ENCODE measurements around the gene CFAP61. TPM values are rescaled to one million over a fixed set of nuclear protein-coding genes. Genes with fewer than 3 reads are reported as not detected.

The CFAP61 gene
- total RNA-seq, 1 donor = not detected

DNA sequence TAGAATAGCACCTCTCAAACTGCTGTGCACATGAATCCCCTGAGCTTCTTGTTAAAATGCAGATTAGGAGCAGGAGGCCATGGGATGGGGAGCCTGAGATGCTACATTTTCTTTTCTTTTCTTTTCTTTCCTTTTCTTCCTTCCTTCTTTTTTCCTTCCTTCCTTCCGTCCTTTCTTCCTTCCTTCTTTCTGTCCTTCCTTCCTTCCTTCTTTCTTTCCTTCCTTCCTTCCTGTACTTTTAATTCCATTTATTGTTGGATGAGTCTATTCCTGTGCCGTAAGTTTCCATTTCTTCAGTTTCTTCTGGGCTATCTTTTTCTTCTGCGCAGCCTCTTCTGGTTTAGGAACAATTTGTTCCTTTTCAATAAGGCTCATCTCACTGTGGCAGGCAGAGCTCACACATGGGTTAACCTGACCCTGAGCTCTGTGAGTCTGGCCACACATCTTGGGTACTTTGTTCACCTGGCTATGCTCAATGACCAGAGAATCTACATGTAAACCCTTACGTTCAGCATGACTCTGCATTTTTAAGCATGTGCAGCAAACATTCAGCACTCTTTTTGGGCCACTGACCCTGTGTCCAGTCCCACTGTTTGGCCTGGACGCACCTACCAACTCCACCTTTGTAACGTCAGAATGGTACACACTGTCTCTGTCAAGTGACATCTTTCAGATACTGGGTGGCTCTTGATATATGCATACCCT, 200.9 kb downstream of the CFAP61 start:
- Histone ChIP-seq H3K4me3 (ENCODE audit: insufficient read depth, low read length) (no peak overlapping the region), H3K4me1 (ENCODE audit: insufficient read depth, low read length) (no peaks in the 10 kb centered on the region), H3K9me3 (ENCODE audit: low read depth, low read length) (no peaks in the 10 kb centered on the region), H2AFZ (ENCODE audit: low read length) (no peak overlapping the region), H3K27me3 (ENCODE audit: insufficient read depth, low read length) (no peaks in the 10 kb centered on the region), H3K79me2 (ENCODE audit: insufficient read depth, low read length) (no peaks in the 10 kb centered on the region), H3K36me3 (ENCODE audit: insufficient read depth, low read length) (no peaks in the 10 kb centered on the region), H3K4me2 (ENCODE audit: insufficient read depth, low read length) (no peak overlapping the region), H4K20me1 (ENCODE audit: insufficient read depth, low read length) (no peaks in the 10 kb centered on the region), H3K27ac (ENCODE audit: low read depth, low read length) (no peak overlapping the region)
- TF ChIP-seq CTCF (IDR thresholded peaks at IDR 0.05; ENCODE audit: extremely low read depth, low read depth, low read length) = no peak
- peak; percentile 21 for DNase-seq (ENCODE audit: insufficient read length, low spot score, missing footprints)

DNA sequence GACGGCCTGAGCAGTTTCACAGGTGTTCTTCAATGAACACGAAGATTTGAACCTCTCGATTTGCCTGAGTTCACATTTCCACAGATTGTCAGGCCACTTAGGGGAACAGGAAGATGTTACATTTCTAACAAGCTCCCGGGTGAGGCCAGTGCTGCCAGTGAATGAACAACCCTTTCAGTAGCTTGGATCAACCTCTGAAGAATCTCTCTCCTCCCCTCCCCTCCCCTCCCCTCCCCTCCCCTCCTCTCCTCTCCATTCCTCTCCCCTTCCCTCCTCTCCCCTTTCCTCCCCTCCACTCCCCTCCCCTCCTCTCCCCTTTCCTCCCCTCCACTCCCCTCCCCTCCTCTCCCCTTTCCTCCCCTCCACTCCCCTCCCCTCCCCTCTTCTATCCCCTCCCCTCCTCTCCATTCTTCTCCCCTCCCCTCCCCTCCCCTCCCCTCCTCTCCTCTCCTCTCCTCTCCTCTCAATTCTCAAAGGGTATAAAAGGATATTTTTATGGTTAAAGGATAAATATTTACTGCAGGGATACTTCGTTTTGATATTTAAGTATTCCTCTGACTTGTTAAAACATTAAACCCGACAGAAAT, 201.5 kb downstream of the CFAP61 start:
- Histone ChIP-seq H3K4me1 (ENCODE audit: insufficient read depth, low read length) (no peaks in the 10 kb centered on the region), H3K4me3 (ENCODE audit: insufficient read depth, low read length) (no peak overlapping the region), H3K36me3 (ENCODE audit: insufficient read depth, low read length) (no peaks in the 10 kb centered on the region), H4K20me1 (ENCODE audit: insufficient read depth, low read length) (no peaks in the 10 kb centered on the region), H2AFZ (ENCODE audit: low read length) (no peak overlapping the region), H3K27ac (ENCODE audit: low read depth, low read length) (no peak overlapping the region), H3K9me3 (ENCODE audit: low read depth, low read length) (no peaks in the 10 kb centered on the region), H3K27me3 (ENCODE audit: insufficient read depth, low read length) (no peaks in the 10 kb centered on the region), H3K4me2 (ENCODE audit: insufficient read depth, low read length) (no peak overlapping the region), H3K79me2 (ENCODE audit: insufficient read depth, low read length) (no peaks in the 10 kb centered on the region)
- no peak for TF ChIP-seq CTCF (IDR thresholded peaks at IDR 0.05; ENCODE audit: extremely low read depth, low read depth, low read length)
- DNase-seq (ENCODE audit: insufficient read length, low spot score, missing footprints) = no peak

GRCh38 chr20:20255099-20255498, 202.8 kb downstream of the CFAP61 start:
- Histone ChIP-seq H2AFZ (ENCODE audit: low read length) (no peak overlapping the region), H3K27ac (ENCODE audit: low read depth, low read length) (no peak overlapping the region), H3K4me1 (ENCODE audit: insufficient read depth, low read length) (no peaks in the 10 kb centered on the region), H4K20me1 (ENCODE audit: insufficient read depth, low read length) (no peaks in the 10 kb centered on the region), H3K36me3 (ENCODE audit: insufficient read depth, low read length) (no peaks in the 10 kb centered on the region), H3K9me3 (ENCODE audit: low read depth, low read length) (no peaks in the 10 kb centered on the region), H3K79me2 (ENCODE audit: insufficient read depth, low read length) (no peaks in the 10 kb centered on the region), H3K4me3 (ENCODE audit: insufficient read depth, low read length) (no peak overlapping the region), H3K27me3 (ENCODE audit: insufficient read depth, low read length) (no peaks in the 10 kb centered on the region), H3K4me2 (ENCODE audit: insufficient read depth, low read length) (no peak overlapping the region)
- no peak for DNase-seq (ENCODE audit: insufficient read length, low spot score, missing footprints)
- no peak for TF ChIP-seq CTCF (IDR thresholded peaks at IDR 0.05; ENCODE audit: extremely low read depth, low read depth, low read length)

- no peak for TF ChIP-seq CTCF (IDR thresholded peaks at IDR 0.05; ENCODE audit: extremely low read depth, low read depth, low read length)
- Histone ChIP-seq H3K9me3 (ENCODE audit: low read depth, low read length) (no peaks in the 10 kb centered on the region), H4K20me1 (ENCODE audit: insufficient read depth, low read length) (no peaks in the 10 kb centered on the region), H3K27me3 (ENCODE audit: insufficient read depth, low read length) (no peaks in the 10 kb centered on the region), H3K4me3 (ENCODE audit: insufficient read depth, low read length) (no peak overlapping the region), H3K4me2 (ENCODE audit: insufficient read depth, low read length) (no peak overlapping the region), H3K79me2 (ENCODE audit: insufficient read depth, low read length) (no peaks in the 10 kb centered on the region), H3K4me1 (ENCODE audit: insufficient read depth, low read length) (no peaks in the 10 kb centered on the region), H3K27ac (ENCODE audit: low read depth, low read length) (no peak overlapping the region), H3K36me3 (ENCODE audit: insufficient read depth, low read length) (no peaks in the 10 kb centered on the region), H2AFZ (ENCODE audit: low read length) (no peak overlapping the region)
- no peak for DNase-seq (ENCODE audit: insufficient read length, low spot score, missing footprints)
These were observed 207.2 kb downstream of the CFAP61 start for GRCh38 chr20:20259533-20259932.

All from osteoblast (primary cell).